ENCODE measurements around the gene STX3.

- no peak for TF ChIP-seq POLR2AphosphoS5 (IDR thresholded peaks at IDR 0.05; ENCODE audit: borderline replicate concordance, low read depth, low read length)
- no peak for TF ChIP-seq EZH2 (IDR thresholded peaks at IDR 0.05)
These were observed 30.6 kb downstream of the STX3 start for GRCh38 chr11:59785818-59786217.

All from SK-N-MC (cell line).